Hepatocyte (in vitro differentiated cells): ENCODE results near the gene EOLA1.

Source experiments
- CTCF ChIP-seq: fragments of 200-600 bp; sonication (generic); IDR thresholded peaks from 2 replicates; pipeline ENCODE4 v1.5.1; 2016; ENCODE audit warnings: antibody characterized with exemption, mild to moderate bottlenecking; ENCODE audit not compliant: poor library complexity
- EZH2phosphoT487 ChIP-seq: fragments of 200-600 bp; sonication (generic); IDR thresholded peaks from one replicate; pipeline ENCODE4 v1.6.1; 2018; ENCODE audit warnings: antibody characterized with exemption, mild to moderate bottlenecking, low read depth, moderate library complexity; ENCODE audit not compliant: unreplicated experiment, severe bottlenecking

DNA sequence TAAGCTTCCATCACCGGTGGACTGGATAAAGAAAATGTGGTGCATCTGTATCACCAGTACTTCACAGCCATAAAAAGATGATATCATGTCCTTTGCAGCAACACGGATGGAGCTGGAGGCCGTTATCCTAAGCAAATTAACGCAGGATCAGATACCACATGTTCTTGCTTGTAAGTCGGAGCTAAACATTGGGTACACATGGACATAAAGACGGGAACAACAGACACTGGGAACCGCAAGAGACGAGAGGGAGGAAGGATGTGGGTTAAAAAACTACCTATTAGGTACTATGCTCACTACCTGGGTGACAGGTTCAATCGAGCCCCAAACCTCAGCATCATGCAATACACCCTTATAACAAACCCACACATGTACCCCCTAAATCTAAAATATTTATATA is 19.4 kb upstream of the EOLA1 start:
- TF ChIP-seq CTCF (no peak), EZH2phosphoT487 (no peak)
